HEK293 (cell line): Measurements from ENCODE around the gene CECR2.

Source experiments
- BCL6B ChIP-seq: fragments of 450-650 bp; formaldehyde crosslinking; IDR thresholded peaks from 2 replicates; pipeline ENCODE4 v1.5.1; 2017; ENCODE audit warnings: missing biosample characterization, missing genetic modification characterization
- CTCF ChIP-seq: fragments of 450-650 bp; formaldehyde crosslinking; IDR thresholded peaks from 2 replicates; pipeline ENCODE4 v1.5.1; 2016; ENCODE audit warnings: missing biosample characterization, missing genetic modification characterization
- IKZF3 ChIP-seq: fragments of 450-650 bp; IDR thresholded peaks from 2 replicates; pipeline ENCODE4 v1.5.0; 2018; ENCODE audit warnings: missing biosample characterization, mild to moderate bottlenecking, missing genetic modification characterization, moderate library complexity
- MZF1 ChIP-seq: fragments of 450-650 bp; formaldehyde crosslinking; IDR thresholded peaks from 2 replicates; pipeline ENCODE4 v1.5.1; 2017; ENCODE audit warnings: missing biosample characterization, missing genetic modification characterization, borderline replicate concordance
- OVOL3 ChIP-seq: fragments of 450-650 bp; formaldehyde crosslinking; IDR thresholded peaks from 2 replicates; pipeline ENCODE4 v1.5.1; 2016; ENCODE audit warnings: missing biosample characterization, missing genetic modification characterization
- SP2 ChIP-seq: fragments of 450-650 bp; formaldehyde crosslinking; IDR thresholded peaks from 2 replicates; pipeline ENCODE4 v1.5.1; 2016; ENCODE audit warnings: missing biosample characterization, missing genetic modification characterization
- SP3 ChIP-seq: fragments of 450-650 bp; formaldehyde crosslinking; IDR thresholded peaks from 2 replicates; pipeline ENCODE4 v1.5.1; 2016; ENCODE audit warnings: missing biosample characterization, missing genetic modification characterization
- TCF7L2 ChIP-seq: IDR thresholded peaks from 2 replicates; pipeline ENCODE4 v1.6.1; 2011; ENCODE audit warnings: low read depth, mild to moderate bottlenecking, inconsistent platforms, low read length, moderate library complexity, borderline replicate concordance
- ZBTB11 ChIP-seq: fragments of 450-650 bp; formaldehyde crosslinking; conservative IDR thresholded peaks from 2 replicates; pipeline ENCODE4 v1.5.1; 2016; ENCODE audit warnings: low read depth, missing biosample characterization, missing genetic modification characterization
- ZFHX2 ChIP-seq: fragments of 450-650 bp; formaldehyde crosslinking; conservative IDR thresholded peaks from 2 replicates; pipeline ENCODE4 v1.5.1; 2016; ENCODE audit warnings: missing biosample characterization, missing genetic modification characterization
- ZNF169 ChIP-seq: fragments of 450-650 bp; formaldehyde crosslinking; IDR thresholded peaks from 2 replicates; pipeline ENCODE4 v1.5.1; 2016; ENCODE audit warnings: missing biosample characterization, missing genetic modification characterization
- ZNF223 ChIP-seq: fragments of 450-650 bp; formaldehyde crosslinking; IDR thresholded peaks from 2 replicates; pipeline ENCODE4 v1.5.1; 2016; ENCODE audit warnings: missing biosample characterization, missing genetic modification characterization
- ZNF266 ChIP-seq: fragments of 450-650 bp; formaldehyde crosslinking; IDR thresholded peaks from 2 replicates; pipeline ENCODE4 v1.5.1; 2016; ENCODE audit warnings: missing biosample characterization, missing genetic modification characterization, low read depth
- ZNF48 ChIP-seq: fragments of 450-650 bp; formaldehyde crosslinking; IDR thresholded peaks from 2 replicates; pipeline ENCODE4 v1.5.1; 2016; ENCODE audit warnings: missing biosample characterization, missing genetic modification characterization
- ZNF501 ChIP-seq: fragments of 450-650 bp; formaldehyde crosslinking; IDR thresholded peaks from 2 replicates; pipeline ENCODE4 v1.5.1; 2016; ENCODE audit warnings: missing biosample characterization, missing genetic modification characterization
- ZNF529 ChIP-seq: fragments of 450-650 bp; formaldehyde crosslinking; IDR thresholded peaks from 2 replicates; pipeline ENCODE4 v1.5.1; 2017; ENCODE audit warnings: missing genetic modification characterization, missing biosample characterization; ENCODE audit not compliant: insufficient replicate concordance
- ZNF555 ChIP-seq: fragments of 450-650 bp; formaldehyde crosslinking; conservative IDR thresholded peaks from 2 replicates; pipeline ENCODE4 v1.5.1; 2017; ENCODE audit warnings: missing biosample characterization, mild to moderate bottlenecking, missing genetic modification characterization, inconsistent platforms
- ZNF561 ChIP-seq: fragments of 450-650 bp; IDR thresholded peaks from 2 replicates; pipeline ENCODE4 v1.5.1; 2018; ENCODE audit warnings: missing biosample characterization, missing genetic modification characterization, borderline replicate concordance
- ZNF596 ChIP-seq: fragments of 450-650 bp; IDR thresholded peaks from 2 replicates; pipeline ENCODE4 v1.5.0; 2018; ENCODE audit warnings: missing biosample characterization, mild to moderate bottlenecking, missing genetic modification characterization, moderate library complexity
- ZNF600 ChIP-seq: fragments of 450-650 bp; formaldehyde crosslinking; IDR thresholded peaks from 2 replicates; pipeline ENCODE4 v1.5.1; 2016; ENCODE audit warnings: missing biosample characterization, missing genetic modification characterization
- ZNF623 ChIP-seq: fragments of 450-650 bp; formaldehyde crosslinking; IDR thresholded peaks from 2 replicates; pipeline ENCODE4 v1.5.1; 2016; ENCODE audit warnings: missing biosample characterization, missing genetic modification characterization
- ZNF654 ChIP-seq: fragments of 450-650 bp; formaldehyde crosslinking; IDR thresholded peaks from 2 replicates; pipeline ENCODE4 v1.5.1; 2016; ENCODE audit warnings: low read depth, missing biosample characterization, missing genetic modification characterization
- ZNF747 ChIP-seq: fragments of 450-650 bp; formaldehyde crosslinking; IDR thresholded peaks from 2 replicates; pipeline ENCODE4 v1.5.1; 2016; ENCODE audit warnings: missing biosample characterization, missing genetic modification characterization
- ZNF776 ChIP-seq: fragments of 450-650 bp; formaldehyde crosslinking; IDR thresholded peaks from 2 replicates; pipeline ENCODE4 v1.5.0; 2017; ENCODE audit warnings: missing biosample characterization, missing genetic modification characterization, borderline replicate concordance
- ZNF785 ChIP-seq: fragments of 450-650 bp; formaldehyde crosslinking; IDR thresholded peaks from 2 replicates; pipeline ENCODE4 v1.5.1; 2016; ENCODE audit warnings: missing biosample characterization, missing genetic modification characterization
- ZNF791 ChIP-seq: fragments of 450-650 bp; formaldehyde crosslinking; IDR thresholded peaks from 2 replicates; pipeline ENCODE4 v1.5.1; 2016; ENCODE audit warnings: missing biosample characterization, missing genetic modification characterization
- ZSCAN30 ChIP-seq: fragments of 450-650 bp; IDR thresholded peaks from 2 replicates; pipeline ENCODE4 v1.5.1; 2018; ENCODE audit warnings: missing biosample characterization, mild to moderate bottlenecking, missing genetic modification characterization, moderate library complexity
- TF ChIP-seq, protein P1 (sequence below): fragments of 450-650 bp; formaldehyde crosslinking; IDR thresholded peaks from 2 replicates; pipeline ENCODE4 v1.5.1; 2016; ENCODE audit warnings: missing biosample characterization, missing genetic modification characterization
- TF ChIP-seq, protein P2 (sequence below): fragments of 450-650 bp; formaldehyde crosslinking; IDR thresholded peaks from 2 replicates; pipeline ENCODE4 v1.5.1; 2016; ENCODE audit warnings: missing biosample characterization, missing genetic modification characterization

The CECR2 gene

GRCh38 chr22:17366830-17367229 lies 2.4 kb upstream of the CECR2 start (continued):
- TF ChIP-seq MZF1: no peak
- TF ChIP-seq ZNF596 (tag by site-specific recombination): no peak
- TF ChIP-seq ZNF501 (tag by site-specific recombination): no peak
- TF ChIP-seq ZNF555: no peak
- TF ChIP-seq ZNF623 (tag by site-specific recombination): no peak
- no peak for TF ChIP-seq ZNF600 (tag by site-specific recombination)
- peak; percentile 85 for TF ChIP-seq CTCF (tag by site-specific recombination)
- TF ChIP-seq, protein P1, sequence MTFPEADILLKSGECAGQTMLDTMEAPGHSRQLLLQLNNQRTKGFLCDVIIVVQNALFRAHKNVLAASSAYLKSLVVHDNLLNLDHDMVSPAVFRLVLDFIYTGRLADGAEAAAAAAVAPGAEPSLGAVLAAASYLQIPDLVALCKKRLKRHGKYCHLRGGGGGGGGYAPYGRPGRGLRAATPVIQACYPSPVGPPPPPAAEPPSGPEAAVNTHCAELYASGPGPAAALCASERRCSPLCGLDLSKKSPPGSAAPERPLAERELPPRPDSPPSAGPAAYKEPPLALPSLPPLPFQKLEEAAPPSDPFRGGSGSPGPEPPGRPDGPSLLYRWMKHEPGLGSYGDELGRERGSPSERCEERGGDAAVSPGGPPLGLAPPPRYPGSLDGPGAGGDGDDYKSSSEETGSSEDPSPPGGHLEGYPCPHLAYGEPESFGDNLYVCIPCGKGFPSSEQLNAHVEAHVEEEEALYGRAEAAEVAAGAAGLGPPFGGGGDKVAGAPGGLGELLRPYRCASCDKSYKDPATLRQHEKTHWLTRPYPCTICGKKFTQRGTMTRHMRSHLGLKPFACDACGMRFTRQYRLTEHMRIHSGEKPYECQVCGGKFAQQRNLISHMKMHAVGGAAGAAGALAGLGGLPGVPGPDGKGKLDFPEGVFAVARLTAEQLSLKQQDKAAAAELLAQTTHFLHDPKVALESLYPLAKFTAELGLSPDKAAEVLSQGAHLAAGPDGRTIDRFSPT (tag by site-specific recombination): no peak
- no peak for TF ChIP-seq ZNF791 (tag by site-specific recombination)
- TF ChIP-seq ZBTB11 (tag by site-specific recombination): peak; percentile 29; the same call in 1 of the 2 replicates
- TF ChIP-seq ZSCAN30 (tag by site-specific recombination): no peak
- TF ChIP-seq, protein P2, sequence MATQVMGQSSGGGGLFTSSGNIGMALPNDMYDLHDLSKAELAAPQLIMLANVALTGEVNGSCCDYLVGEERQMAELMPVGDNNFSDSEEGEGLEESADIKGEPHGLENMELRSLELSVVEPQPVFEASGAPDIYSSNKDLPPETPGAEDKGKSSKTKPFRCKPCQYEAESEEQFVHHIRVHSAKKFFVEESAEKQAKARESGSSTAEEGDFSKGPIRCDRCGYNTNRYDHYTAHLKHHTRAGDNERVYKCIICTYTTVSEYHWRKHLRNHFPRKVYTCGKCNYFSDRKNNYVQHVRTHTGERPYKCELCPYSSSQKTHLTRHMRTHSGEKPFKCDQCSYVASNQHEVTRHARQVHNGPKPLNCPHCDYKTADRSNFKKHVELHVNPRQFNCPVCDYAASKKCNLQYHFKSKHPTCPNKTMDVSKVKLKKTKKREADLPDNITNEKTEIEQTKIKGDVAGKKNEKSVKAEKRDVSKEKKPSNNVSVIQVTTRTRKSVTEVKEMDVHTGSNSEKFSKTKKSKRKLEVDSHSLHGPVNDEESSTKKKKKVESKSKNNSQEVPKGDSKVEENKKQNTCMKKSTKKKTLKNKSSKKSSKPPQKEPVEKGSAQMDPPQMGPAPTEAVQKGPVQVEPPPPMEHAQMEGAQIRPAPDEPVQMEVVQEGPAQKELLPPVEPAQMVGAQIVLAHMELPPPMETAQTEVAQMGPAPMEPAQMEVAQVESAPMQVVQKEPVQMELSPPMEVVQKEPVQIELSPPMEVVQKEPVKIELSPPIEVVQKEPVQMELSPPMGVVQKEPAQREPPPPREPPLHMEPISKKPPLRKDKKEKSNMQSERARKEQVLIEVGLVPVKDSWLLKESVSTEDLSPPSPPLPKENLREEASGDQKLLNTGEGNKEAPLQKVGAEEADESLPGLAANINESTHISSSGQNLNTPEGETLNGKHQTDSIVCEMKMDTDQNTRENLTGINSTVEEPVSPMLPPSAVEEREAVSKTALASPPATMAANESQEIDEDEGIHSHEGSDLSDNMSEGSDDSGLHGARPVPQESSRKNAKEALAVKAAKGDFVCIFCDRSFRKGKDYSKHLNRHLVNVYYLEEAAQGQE: no peak
- no peak for TF ChIP-seq ZNF48 (tag by site-specific recombination)
- no peak for TF ChIP-seq ZNF266
- no peak for TF ChIP-seq ZNF529 (tag by site-specific recombination)
- no peak for TF ChIP-seq ZNF169
- TF ChIP-seq ZNF785 (tag by site-specific recombination): no peak
- no peak for TF ChIP-seq BCL6B (tag by site-specific recombination)
- TF ChIP-seq TCF7L2: no peak
- TF ChIP-seq ZNF223 (tag by site-specific recombination): no peak
- peak; percentile 57 for TF ChIP-seq ZFHX2 (tag by site-specific recombination)
- 0 out of 2 replicates have a peak, but pooled peaks have one; percentile 45 for TF ChIP-seq IKZF3
- peak; percentile 18 for TF ChIP-seq ZNF654 (tag by site-specific recombination)
- TF ChIP-seq OVOL3 (tag by site-specific recombination): no peak
- TF ChIP-seq SP3 (tag by site-specific recombination): no peak
- TF ChIP-seq ZNF747 (tag by site-specific recombination): no peak
- TF ChIP-seq SP2 (tag by site-specific recombination): peak; percentile 78
- TF ChIP-seq ZNF776: no peak
- TF ChIP-seq ZNF561: no peak
